Prostate gland (tissue), 2 donors: ENCODE results near the gene INSIG2.

Experiments
- CTCF ChIP-seq, 4 experiments: fragments of 200-600 bp in 2 of 4; fragments of 450-650 bp in 2 of 4; sonication (generic) in 2 of 4; IDR thresholded peaks; 1 replicate in 3 of 4; 2 replicates in 1 of 4; pipeline ENCODE4 v1.5.1; 2016 to 2019; ENCODE audit warnings: antibody characterized with exemption in 4 of 4, mild to moderate bottlenecking in 2 of 4, moderate library complexity in 2 of 4
- POLR2A ChIP-seq: fragments of 450-650 bp; IDR thresholded peaks from one replicate; pipeline ENCODE4 v1.6.1; 2016; ENCODE audit warnings: antibody characterized with exemption, mild to moderate bottlenecking

DNA sequence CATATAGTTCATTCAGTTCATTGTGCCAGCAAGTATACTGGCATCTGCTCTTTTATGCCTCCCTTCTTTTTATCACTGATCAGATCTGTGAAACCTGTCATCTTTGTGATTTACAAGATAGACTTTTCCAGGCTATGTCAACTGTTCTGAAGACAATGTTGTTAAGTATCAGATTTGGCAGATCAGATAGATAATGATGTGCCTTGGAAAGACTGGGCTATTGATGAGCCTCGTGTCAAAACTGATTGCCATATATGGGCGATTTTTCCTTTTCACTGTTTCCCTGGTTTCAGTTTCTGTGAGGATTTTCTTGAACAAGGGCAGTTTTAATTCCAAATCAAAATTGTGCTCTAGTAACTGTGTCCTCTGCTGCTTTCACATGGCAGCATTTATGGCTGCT lies 26.6 kb downstream of the INSIG2 start:
- TF ChIP-seq POLR2A: no peak
- TF ChIP-seq CTCF (IDR thresholded peaks at IDR 0.05): no peak
